Inflammatory macrophage treated with lipopolysaccharide for 4 hours (primary cell): ENCODE results near the gene DNAJB11.
A peak's percentile ranks its signal among the peaks of the same experiment; 100 is the strongest.

Source experiments
- DNase-seq: peaks from one replicate; pipeline ENCODE4 v3.0.0-alpha.2; 2020

DNAJB11 gene

GRCh38 chr3:186598108-186598784 is 27.7 kb downstream of the DNAJB11 start:
- DNase-seq: no peak

DNA sequence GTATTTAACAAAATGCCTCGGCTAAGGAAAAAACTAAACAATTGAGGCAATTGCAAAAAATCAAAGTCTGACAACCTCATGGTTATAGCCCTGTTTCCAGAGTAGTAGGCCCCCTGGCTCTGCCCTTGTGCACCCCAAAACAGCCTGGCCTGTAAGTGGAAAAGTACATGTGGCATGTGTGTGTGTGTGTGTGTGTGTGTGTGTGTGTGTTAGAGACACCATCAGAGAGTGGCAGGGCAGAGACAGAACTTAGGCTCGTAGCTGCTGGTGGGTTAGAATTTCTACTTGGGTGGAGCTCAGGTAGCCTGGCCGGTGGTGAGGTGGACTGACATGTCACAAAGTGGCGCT is 28.2 kb downstream of the DNAJB11 start:
- DNase-seq: no peak

GRCh38 chr3:186599142-186599784 is 28.7 kb downstream of the DNAJB11 start:
- DNase-seq: no peak

DNA sequence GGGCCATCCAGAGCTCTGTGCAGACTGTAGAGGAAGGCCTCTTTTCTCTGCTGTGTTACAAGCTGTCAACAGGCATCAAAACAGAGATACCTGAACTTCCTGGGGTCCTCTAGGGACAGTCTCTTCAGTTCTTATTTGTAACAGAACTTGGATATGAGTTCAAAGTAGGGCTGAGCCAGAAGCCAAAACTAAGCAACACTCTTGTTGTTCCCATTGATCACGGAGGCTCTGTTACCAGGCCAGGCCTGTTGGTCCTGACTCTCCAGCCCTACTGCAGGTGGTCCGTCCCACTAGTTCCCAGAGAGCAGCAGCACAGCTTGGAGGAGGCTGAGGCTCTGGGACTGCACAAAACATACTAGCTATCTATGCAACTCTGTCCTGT is 29.3 kb downstream of the DNAJB11 start:
- no peak for DNase-seq

DNA sequence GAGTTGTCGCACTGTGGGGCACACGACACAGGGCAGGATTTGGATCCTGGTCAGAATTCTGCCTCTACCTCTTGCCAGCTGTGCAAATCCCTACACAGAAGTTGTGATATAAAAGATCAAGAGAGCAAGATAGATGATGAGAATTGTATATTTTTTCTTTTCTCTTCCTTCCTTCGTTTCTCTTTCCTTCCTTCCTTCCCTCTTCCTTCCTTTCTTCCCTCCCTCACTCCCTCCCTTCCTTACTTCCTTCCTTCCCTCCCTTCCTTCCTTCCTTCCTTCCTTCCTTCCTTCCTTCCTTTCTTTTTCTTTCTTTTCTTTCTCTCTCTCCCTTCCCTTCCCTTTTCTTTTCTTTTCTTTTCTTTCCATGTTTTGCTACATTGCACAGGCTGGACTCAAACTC is 30.4 kb downstream of the DNAJB11 start:
- DNase-seq: no peak

GRCh38 chr3:186603159-186603558 is 32.6 kb downstream of the DNAJB11 start:
- DNase-seq: no peak

GRCh38 chr3:186605078-186605477 is 34.6 kb downstream of the DNAJB11 start:
- no peak for DNase-seq

- DNase-seq: no peak
Measured at GRCh38 chr3:186605561-186606545, 35.3 kb downstream of the DNAJB11 start.

- no peak for DNase-seq
Measured at GRCh38 chr3:186608624-186609215, 38.2 kb downstream of the DNAJB11 start.

DNA sequence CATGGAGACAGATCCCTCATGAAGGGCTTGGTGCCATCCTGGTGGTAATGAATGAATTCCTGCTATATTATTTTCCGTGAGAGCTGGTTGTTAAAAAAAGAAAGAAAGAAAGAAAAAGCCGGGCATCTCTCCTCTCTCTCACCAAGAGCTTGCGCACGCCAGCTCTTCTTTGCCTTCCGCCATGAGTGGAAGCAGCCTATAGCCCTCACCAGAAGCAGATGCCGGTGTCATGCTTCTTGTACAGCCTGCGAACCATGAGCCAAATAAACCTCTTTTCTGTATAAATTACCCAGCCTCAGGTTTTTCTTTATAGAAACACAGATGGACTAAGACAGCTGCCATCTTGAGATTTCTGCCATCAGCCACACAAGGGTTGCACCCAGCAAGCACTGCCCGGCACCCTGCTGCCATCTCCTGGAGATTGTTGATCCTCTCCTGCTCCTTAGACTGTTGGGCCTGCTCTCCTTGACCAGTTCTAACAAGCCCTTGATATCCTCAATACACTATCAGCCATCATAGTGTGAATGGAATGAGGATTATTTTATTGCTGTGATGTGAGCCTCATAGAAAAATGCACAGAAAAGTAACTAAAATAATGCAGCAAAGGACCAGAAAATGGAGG is 38.8 kb downstream of the DNAJB11 start:
- peak; percentile 12 for DNase-seq

GRCh38 chr3:186612065-186612464 is 41.5 kb downstream of the DNAJB11 start:
- no peak for DNase-seq

- DNase-seq: no peak
Measured at GRCh38 chr3:186612721-186613636, 42.5 kb downstream of the DNAJB11 start, which contains the start of gene AHSG. AHSG (plus strand) TSS chr3:186613060; CDS start chr3:186613142, 82 bp downstream.

DNA sequence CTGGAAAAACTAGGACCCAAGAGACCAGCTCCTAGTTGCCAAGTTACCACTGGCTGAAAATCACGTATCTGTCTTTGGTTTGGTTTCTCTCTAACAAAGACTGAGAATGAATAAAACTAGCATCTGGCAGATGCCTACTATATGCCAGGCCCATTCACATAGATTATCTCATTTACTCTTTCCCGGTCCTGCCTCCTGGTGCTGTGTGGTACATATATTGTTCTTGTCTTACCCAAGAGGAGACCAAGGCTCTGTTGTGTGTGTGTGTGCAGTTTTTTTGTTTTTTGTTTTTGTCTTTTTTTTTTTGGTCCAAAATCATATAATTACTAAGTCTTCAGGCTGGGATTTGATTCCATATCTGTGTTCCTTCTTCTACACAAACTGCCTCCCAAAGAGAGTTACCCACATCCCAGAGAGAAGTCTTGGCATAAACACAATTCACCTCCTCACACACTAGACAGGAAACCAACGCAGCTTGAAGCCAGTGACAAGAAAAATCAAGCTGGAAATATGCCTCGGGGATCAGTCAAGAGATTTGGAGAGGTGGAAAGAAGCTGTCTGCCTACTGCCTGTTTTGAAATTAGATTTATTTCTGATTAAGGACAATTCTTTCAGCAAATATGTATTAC is 43.2 kb downstream of the DNAJB11 start:
- DNase-seq: no peak

- DNase-seq: no peak
Measured at GRCh38 chr3:186614266-186614596, 43.7 kb downstream of the DNAJB11 start.

GRCh38 chr3:186614597-186615483 is 44.3 kb downstream of the DNAJB11 start:
- DNase-seq: peak; percentile 62

DNA sequence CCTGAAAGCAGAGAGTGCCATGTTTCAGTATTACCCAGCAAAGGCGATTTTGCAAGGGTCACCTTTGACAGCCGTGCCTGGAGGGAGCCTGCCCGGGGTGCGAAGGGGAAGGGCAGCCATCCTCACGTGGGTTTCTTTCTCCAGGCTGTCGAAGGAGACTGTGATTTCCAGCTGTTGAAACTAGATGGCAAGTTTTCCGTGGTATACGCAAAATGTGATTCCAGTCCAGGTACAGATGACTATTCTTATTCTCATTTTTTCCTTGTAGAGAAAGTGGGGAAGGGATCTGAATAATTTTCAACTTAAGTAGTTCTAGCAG is 45.7 kb downstream of the DNAJB11 start:
- no peak for DNase-seq

DNA sequence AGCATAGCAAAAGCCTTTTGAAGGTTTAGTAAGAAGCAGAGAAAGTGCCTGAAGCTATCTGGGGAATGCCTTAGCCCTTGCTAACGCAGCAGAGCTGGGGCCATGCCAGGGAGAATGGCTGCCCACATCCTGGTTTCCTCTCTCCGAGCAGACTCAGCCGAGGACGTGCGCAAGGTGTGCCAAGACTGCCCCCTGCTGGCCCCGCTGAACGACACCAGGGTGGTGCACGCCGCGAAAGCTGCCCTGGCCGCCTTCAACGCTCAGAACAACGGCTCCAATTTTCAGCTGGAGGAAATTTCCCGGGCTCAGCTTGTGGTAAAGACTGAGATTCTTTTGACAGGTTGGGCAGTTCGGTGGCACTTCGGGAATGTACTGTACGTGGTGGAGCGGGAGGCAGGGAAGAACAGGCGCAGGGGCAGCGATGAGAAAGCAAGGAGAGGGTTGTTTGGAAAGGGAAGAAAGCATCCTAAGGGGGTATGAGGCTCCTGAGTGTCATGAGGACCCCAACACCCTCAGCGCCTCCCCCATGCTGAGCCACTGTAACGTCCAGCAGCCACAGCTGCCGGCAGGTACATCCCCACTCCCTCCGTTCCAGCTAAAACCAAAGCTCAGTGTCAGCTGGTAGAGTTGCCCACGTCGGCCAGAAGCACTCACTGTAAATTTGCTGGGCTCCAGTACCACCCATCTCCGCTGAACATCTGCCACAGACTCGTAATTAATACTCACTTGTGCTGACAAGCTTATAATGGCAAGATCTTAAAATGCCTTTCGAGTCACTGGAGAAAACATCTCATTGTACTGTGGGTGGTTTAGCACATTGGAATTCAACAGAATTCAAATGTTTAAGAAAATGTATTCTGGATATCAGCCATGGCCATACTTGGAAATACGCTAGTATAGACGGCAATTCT is 46.8 kb downstream of the DNAJB11 start:
- DNase-seq: peak; percentile 75

- no peak for DNase-seq
Measured at GRCh38 chr3:186618318-186618938, 47.9 kb downstream of the DNAJB11 start.

DNA sequence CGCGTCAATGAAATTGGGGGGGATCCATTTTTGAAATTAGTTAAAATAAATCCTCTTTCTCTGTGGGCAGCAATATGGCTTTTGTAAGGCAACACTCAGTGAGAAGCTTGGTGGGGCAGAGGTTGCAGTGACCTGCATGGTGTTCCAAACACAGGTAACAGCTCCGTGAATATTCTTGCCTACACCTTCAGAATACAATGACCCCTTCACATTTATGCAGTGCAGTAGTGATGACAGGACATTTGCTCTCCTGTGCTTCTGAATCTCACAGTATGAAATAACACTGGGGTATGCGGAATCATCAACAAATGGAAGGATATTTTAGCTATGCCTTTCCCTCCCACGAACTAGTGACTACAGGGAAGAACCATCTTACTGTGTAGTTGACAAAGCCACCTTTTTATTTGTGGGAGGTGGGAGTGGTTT is 49.3 kb downstream of the DNAJB11 start:
- no peak for DNase-seq
